NCI-H1105 treated with DMSO at 0.1 percent for 48 hours (cell line): ENCODE results near the gene C11orf58.

Source experiments
- DNase-seq: peaks from one replicate; lab custom pipeline; 2025; lab: John Stamatoyannopoulos, UW

C11orf58 gene

GRCh38 chr11:16804104-16804947 lies 65.9 kb downstream of the C11orf58 start:
- DNase-seq, result no peak

- DNase-seq, result no peak
Measured at GRCh38 chr11:16805938-16806337, 67.5 kb downstream of the C11orf58 start.

- no peak for DNase-seq
Measured at GRCh38 chr11:16806791-16807190, 68.3 kb downstream of the C11orf58 start.

- no peak for DNase-seq
Measured at GRCh38 chr11:16807306-16807705, 68.9 kb downstream of the C11orf58 start.
